SK-N-SH (cell line): ENCODE results near the gene PLA2G6. TPM values are rescaled to one million over a fixed set of nuclear protein-coding genes. Genes with fewer than 3 reads are reported as not detected.

Experiments used
- CTCF ChIA-PET: fragments of 300-600, 350-600 bp; formaldehyde crosslinking; extraction: SDS; loops from one replicate; lab custom pipeline; 2021; lab: Yijun Ruan, JAX
- POLR2A ChIA-PET: fragments of 350-600 bp; sonication (Branson Sonifier 250); formaldehyde crosslinking; extraction: SDS; loops from one replicate; lab custom pipeline; 2020; ENCODE audit warnings: antibody characterized with exemption, inconsistent platforms; lab: Yijun Ruan, JAX
- DNase-seq: peaks from one replicate; pipeline ENCODE4 v3.0.0; 2012
- H2AFZ ChIP-seq: fragments of 200-600 bp; sonication (generic); 2 replicates; pipeline ENCODE4 v1.8.1; 2016; ENCODE audit warnings: antibody characterized with exemption, mild to moderate bottlenecking, low read depth
- H3F3A ChIP-seq: fragments of 200-600 bp; sonication (generic); replicated peaks from 2 replicates; pipeline ENCODE3; 2016; ENCODE audit warnings: antibody characterized with exemption, mild to moderate bottlenecking; ENCODE audit not compliant: insufficient read depth
- H3K27ac ChIP-seq, 2 experiments: fragments of 200-500 bp in 1 of 2; fragments of 200-600 bp in 1 of 2; sonication (Bioruptor generic) in 1 of 2; sonication (generic), shearing (Covaris generic) in 1 of 2; 2 replicates each; pipeline versions ENCODE4 v1.5.1 to v1.6.1; 2014 to 2016; ENCODE audit warnings: low read depth in 2 of 2, inconsistent platforms in 1 of 2, low read length in 1 of 2, mild to moderate bottlenecking in 1 of 2, mixed read lengths in 1 of 2
- H3K27me3 ChIP-seq: fragments of 200-600 bp; sonication (generic), shearing (Covaris generic); 2 replicates; pipeline ENCODE4 v1.6.1; 2016; ENCODE audit warnings: mixed run types; ENCODE audit not compliant: insufficient read depth
- H3K36me3 ChIP-seq, 2 experiments: fragments of 200-500 bp in 1 of 2; fragments of 200-600 bp in 1 of 2; sonication (Bioruptor generic) in 1 of 2; sonication (generic) in 1 of 2; replicated peaks in 1 of 2; 2 replicates each; pipeline versions ENCODE3 to v1.5.1; 2014 to 2016; ENCODE audit warnings: low read length in 1 of 2, mild to moderate bottlenecking in 1 of 2; ENCODE audit not compliant: insufficient read depth in 2 of 2, control insufficient read depth in 1 of 2
- H3K4me1 ChIP-seq, 2 experiments: fragments of 200-500 bp in 1 of 2; fragments of 200-600 bp in 1 of 2; sonication (Bioruptor generic) in 1 of 2; sonication (generic), shearing (Covaris generic) in 1 of 2; 2 replicates each; pipeline versions ENCODE4 v1.5.1 to v1.6.1; 2014 to 2016; ENCODE audit warnings: low read depth in 1 of 2, low read length in 1 of 2, mixed run types in 1 of 2; ENCODE audit not compliant: insufficient read depth in 2 of 2, control insufficient read depth in 1 of 2
- H3K4me2 ChIP-seq: fragments of 200-600 bp; sonication (generic), shearing (Covaris generic); 2 replicates; pipeline ENCODE4 v1.6.1; 2017; ENCODE audit warnings: mixed run types
- H3K4me3 ChIP-seq, 2 experiments: fragments of 200-500 bp in 1 of 2; fragments of 200-600 bp in 1 of 2; sonication (Bioruptor generic) in 1 of 2; sonication (generic), shearing (Covaris generic) in 1 of 2; 2 replicates each; pipeline versions ENCODE4 v1.5.1 to v1.8.1; 2014 to 2016; ENCODE audit warnings: low read depth in 2 of 2, inconsistent platforms in 1 of 2, low read length in 1 of 2, mild to moderate bottlenecking in 1 of 2, mixed read lengths in 1 of 2, moderate library complexity in 1 of 2
- H3K79me2 ChIP-seq: fragments of 200-600 bp; sonication (generic); 2 replicates; pipeline ENCODE4 v1.8.1; 2017; ENCODE audit warnings: mild to moderate bottlenecking; ENCODE audit not compliant: insufficient read depth
- H3K9ac ChIP-seq: fragments of 200-600 bp; sonication (generic); 2 replicates; pipeline ENCODE4 v1.6.1; 2017; ENCODE audit warnings: mixed run types
- H3K9me2 ChIP-seq: fragments of 200-600 bp; sonication (generic); 2 replicates; pipeline ENCODE4 v1.6.1; 2017; ENCODE audit warnings: mixed run types
- H3K9me3 ChIP-seq: fragments of 200-600 bp; sonication (generic); 2 replicates; pipeline ENCODE4 v1.6.1; 2017; ENCODE audit warnings: mixed run types, mild to moderate bottlenecking, moderate library complexity
- H4K20me1 ChIP-seq: fragments of 200-600 bp; sonication (generic); 2 replicates; pipeline ENCODE4 v1.6.1; 2017; ENCODE audit warnings: mild to moderate bottlenecking, mixed run types; ENCODE audit not compliant: insufficient read depth
- CTCF ChIP-seq: fragments of 200-600 bp; sonication (generic); IDR thresholded peaks from 2 replicates; pipeline ENCODE4 v1.6.1; 2017; ENCODE audit warnings: antibody characterized with exemption, mild to moderate bottlenecking, moderate library complexity
- FOSL2 ChIP-seq: IDR thresholded peaks from 2 replicates; pipeline ENCODE4 v1.4.0; 2012; ENCODE audit warnings: low read depth, mild to moderate bottlenecking, moderate library complexity, borderline replicate concordance
- GATA2 ChIP-seq: sonication (generic); formaldehyde crosslinking; IDR thresholded peaks from 2 replicates; pipeline ENCODE4 v1.5.0; 2020; ENCODE audit warnings: mild to moderate bottlenecking, missing genetic modification reagents
- MXI1 ChIP-seq: IDR thresholded peaks from 2 replicates; pipeline ENCODE4 v1.6.1; 2012; ENCODE audit warnings: mild to moderate bottlenecking, low read depth, low read length, improper control_type of control experiment
- POLR2AphosphoS5 ChIP-seq: IDR thresholded peaks from 2 replicates; pipeline ENCODE4 v1.6.1; 2012; ENCODE audit warnings: low read depth, low read length
- RAD21 ChIP-seq: IDR thresholded peaks from 2 replicates; pipeline ENCODE4 v1.6.1; 2012; ENCODE audit warnings: mild to moderate bottlenecking, low read length
- REST ChIP-seq: IDR thresholded peaks from 2 replicates; pipeline ENCODE4 v1.6.1; 2012; ENCODE audit warnings: mild to moderate bottlenecking, low read depth, low read length, moderate library complexity
- RFX5 ChIP-seq: IDR thresholded peaks from 2 replicates; pipeline ENCODE4 v1.6.1; 2012; ENCODE audit warnings: mild to moderate bottlenecking, improper control_type of control experiment, low read length
- SIN3A ChIP-seq: IDR thresholded peaks from 2 replicates; pipeline ENCODE4 v1.6.1; 2012; ENCODE audit warnings: low read depth, mild to moderate bottlenecking, low read length, moderate library complexity, borderline replicate concordance
- TCF12 ChIP-seq: IDR thresholded peaks from 2 replicates; pipeline ENCODE4 v1.4.0; 2012
- ZBTB33 ChIP-seq: IDR thresholded peaks from 2 replicates; pipeline ENCODE4 v1.4.0; 2012; ENCODE audit warnings: low read depth, borderline replicate concordance
- WGBS: methylation state at CpG from one replicate; pipeline ENCODE4 v1.1.6; 2017; ENCODE audit warnings: low lambda C conversion rate; 5-methylcytosine and 5-hydroxymethylcytosine counted together
- polyA plus RNA-seq, 3 experiments: library from polyadenylated mRNA; depleted of rRNA; stranded (reverse); fragments of >200 nt; gene quantifications; 2 replicates each; pipeline ENCODE4 v1.2.3, GENCODE V29; 2012

Gene PLA2G6
- polyA plus RNA-seq, 1 of the 3 experiments (the other 2 are of a cell fraction), result 10.5 TPM

GRCh38 chr22:38177044-38177443, 4.6 kb downstream of the PLA2G6 start (continued):
- TF ChIP-seq CTCF, result no peak
- no peak for TF ChIP-seq ZBTB33
- no peak for TF ChIP-seq FOSL2

GRCh38 chr22:38176170-38176741, 5.4 kb downstream of the PLA2G6 start:
- H3K79me2 ChIP-seq, result no peaks in the 10 kb centered on the region
- H3K9ac ChIP-seq, result no peak overlapping the region
- ChIA-PET POLR2A (no interaction called here), CTCF (no interaction called here)
- H3K4me3 ChIP-seq, result no peak overlapping the region
- 97% methylated on average over 6 of the region's 14 CpGs for WGBS
- no peaks in the 10 kb centered on the region for H3F3A ChIP-seq
- peaks cover 0 to 17% of the 10 kb centered on the region in 2 experiments; a peak in 2 of 4 replicates for H3K4me1 ChIP-seq
- TF ChIP-seq GATA2 (CRISPR knock-in tag) (no peak), POLR2AphosphoS5 (no peak), ZBTB33 (no peak), TCF12 (no peak), SIN3A (no peak), REST (no peak), MXI1 (no peak), CTCF (no peak), RFX5 (no peak), FOSL2 (no peak), RAD21 (no peak)
- H2AFZ ChIP-seq, result no peak overlapping the region
- H4K20me1 ChIP-seq, result no peaks in the 10 kb centered on the region
- H3K9me3 ChIP-seq, result no peaks in the 10 kb centered on the region
- no peaks in the 10 kb centered on the region for H3K27me3 ChIP-seq
- H3K27ac ChIP-seq, result no peak overlapping the region
- DNase-seq, result no peak
- no peak overlapping the region for H3K4me2 ChIP-seq
- H3K9me2 ChIP-seq, result no peaks in the 10 kb centered on the region
- no peaks in the 10 kb centered on the region for H3K36me3 ChIP-seq
